ENCODE results near the gene MON1B.
"Not testable (repeated sequence)": the region's sequence is repeated elsewhere in the genome, so short reads cannot be mapped to it uniquely, and the experiment has no call there.

DNA sequence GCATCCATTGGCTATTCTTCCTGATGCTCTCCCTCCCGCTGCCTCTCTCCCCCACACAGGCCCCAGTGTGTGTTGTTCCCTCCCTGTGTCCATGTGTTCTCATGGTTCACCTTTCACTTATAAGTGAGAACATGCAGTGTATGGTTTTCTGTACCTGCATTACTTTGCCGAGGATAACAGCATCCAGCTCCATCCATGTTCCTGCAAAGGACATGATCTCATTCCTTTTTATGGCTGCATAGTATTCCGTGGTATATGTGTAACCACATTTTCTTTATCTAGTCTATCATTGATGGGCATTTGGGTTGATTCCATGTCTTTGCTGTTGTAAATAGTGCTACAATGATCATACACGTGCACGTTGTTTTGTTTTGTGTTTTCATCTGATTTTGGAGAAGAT is 51.5 kb downstream of the MON1B start:
- TF ChIP-seq, protein P1, sequence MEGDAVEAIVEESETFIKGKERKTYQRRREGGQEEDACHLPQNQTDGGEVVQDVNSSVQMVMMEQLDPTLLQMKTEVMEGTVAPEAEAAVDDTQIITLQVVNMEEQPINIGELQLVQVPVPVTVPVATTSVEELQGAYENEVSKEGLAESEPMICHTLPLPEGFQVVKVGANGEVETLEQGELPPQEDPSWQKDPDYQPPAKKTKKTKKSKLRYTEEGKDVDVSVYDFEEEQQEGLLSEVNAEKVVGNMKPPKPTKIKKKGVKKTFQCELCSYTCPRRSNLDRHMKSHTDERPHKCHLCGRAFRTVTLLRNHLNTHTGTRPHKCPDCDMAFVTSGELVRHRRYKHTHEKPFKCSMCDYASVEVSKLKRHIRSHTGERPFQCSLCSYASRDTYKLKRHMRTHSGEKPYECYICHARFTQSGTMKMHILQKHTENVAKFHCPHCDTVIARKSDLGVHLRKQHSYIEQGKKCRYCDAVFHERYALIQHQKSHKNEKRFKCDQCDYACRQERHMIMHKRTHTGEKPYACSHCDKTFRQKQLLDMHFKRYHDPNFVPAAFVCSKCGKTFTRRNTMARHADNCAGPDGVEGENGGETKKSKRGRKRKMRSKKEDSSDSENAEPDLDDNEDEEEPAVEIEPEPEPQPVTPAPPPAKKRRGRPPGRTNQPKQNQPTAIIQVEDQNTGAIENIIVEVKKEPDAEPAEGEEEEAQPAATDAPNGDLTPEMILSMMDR (IDR thresholded peaks at IDR 0.05; ENCODE audit: insufficient read depth, low read length): not testable (repeated sequence)
- TF ChIP-seq, protein P2, sequence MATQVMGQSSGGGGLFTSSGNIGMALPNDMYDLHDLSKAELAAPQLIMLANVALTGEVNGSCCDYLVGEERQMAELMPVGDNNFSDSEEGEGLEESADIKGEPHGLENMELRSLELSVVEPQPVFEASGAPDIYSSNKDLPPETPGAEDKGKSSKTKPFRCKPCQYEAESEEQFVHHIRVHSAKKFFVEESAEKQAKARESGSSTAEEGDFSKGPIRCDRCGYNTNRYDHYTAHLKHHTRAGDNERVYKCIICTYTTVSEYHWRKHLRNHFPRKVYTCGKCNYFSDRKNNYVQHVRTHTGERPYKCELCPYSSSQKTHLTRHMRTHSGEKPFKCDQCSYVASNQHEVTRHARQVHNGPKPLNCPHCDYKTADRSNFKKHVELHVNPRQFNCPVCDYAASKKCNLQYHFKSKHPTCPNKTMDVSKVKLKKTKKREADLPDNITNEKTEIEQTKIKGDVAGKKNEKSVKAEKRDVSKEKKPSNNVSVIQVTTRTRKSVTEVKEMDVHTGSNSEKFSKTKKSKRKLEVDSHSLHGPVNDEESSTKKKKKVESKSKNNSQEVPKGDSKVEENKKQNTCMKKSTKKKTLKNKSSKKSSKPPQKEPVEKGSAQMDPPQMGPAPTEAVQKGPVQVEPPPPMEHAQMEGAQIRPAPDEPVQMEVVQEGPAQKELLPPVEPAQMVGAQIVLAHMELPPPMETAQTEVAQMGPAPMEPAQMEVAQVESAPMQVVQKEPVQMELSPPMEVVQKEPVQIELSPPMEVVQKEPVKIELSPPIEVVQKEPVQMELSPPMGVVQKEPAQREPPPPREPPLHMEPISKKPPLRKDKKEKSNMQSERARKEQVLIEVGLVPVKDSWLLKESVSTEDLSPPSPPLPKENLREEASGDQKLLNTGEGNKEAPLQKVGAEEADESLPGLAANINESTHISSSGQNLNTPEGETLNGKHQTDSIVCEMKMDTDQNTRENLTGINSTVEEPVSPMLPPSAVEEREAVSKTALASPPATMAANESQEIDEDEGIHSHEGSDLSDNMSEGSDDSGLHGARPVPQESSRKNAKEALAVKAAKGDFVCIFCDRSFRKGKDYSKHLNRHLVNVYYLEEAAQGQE (IDR thresholded peaks at IDR 0.05; ENCODE audit: insufficient replicate concordance, low read depth): not testable (repeated sequence)
- TF ChIP-seq POLR2AphosphoS5 (IDR thresholded peaks at IDR 0.05; ENCODE audit: low read depth): not testable (repeated sequence)

Data from HL-60 (cell line).